Mesothelial cell of epicardium (in vitro differentiated cells): ENCODE data around the gene ENO1. TPM values are rescaled to one million over a fixed set of nuclear protein-coding genes. Genes with fewer than 3 reads are reported as not detected.

ENCODE experiments used
- DNase-seq, 2 experiments: peaks; one replicate each; pipeline ENCODE4 v3.0.0; 2021; ENCODE audit warnings: low spot score in 2 of 2; ENCODE audit not compliant: unreplicated experiment in 2 of 2
- H3K27ac Mint-ChIP-seq: 2 replicates; pipeline ENCODE4 v1.8.0; 2021; ENCODE audit warnings: mixed read lengths
- H3K27me3 Mint-ChIP-seq: 2 replicates; pipeline ENCODE4 v1.8.0; 2021; ENCODE audit warnings: low read depth, mixed read lengths
- H3K36me3 Mint-ChIP-seq: 2 replicates; pipeline ENCODE4 v1.8.0; 2021; ENCODE audit warnings: mixed read lengths
- H3K4me1 Mint-ChIP-seq: 2 replicates; pipeline ENCODE4 v1.8.0; 2021; ENCODE audit warnings: mixed read lengths
- H3K4me3 Mint-ChIP-seq: 2 replicates; pipeline ENCODE4 v1.8.0; 2021; ENCODE audit warnings: mild to moderate bottlenecking, moderate library complexity, mixed read lengths
- H3K9me3 Mint-ChIP-seq: 2 replicates; pipeline ENCODE4 v1.8.0; 2021; ENCODE audit warnings: mixed read lengths
- total RNA-seq: library from RNA; stranded (reverse); gene quantifications from 3 replicates; pipeline ENCODE4 v1.2.1, GENCODE V29; 2021
- TF ChIP-seq, protein P1 (sequence below): fragments of 200-600 bp; sonication (generic); IDR thresholded peaks from one replicate; pipeline ENCODE4 v1.5.0; 2021; ENCODE audit warnings: antibody characterized with exemption; ENCODE audit not compliant: unreplicated experiment

ENO1 gene
- total RNA-seq, 1 donor from 2014 or later: 1,030 TPM

DNA sequence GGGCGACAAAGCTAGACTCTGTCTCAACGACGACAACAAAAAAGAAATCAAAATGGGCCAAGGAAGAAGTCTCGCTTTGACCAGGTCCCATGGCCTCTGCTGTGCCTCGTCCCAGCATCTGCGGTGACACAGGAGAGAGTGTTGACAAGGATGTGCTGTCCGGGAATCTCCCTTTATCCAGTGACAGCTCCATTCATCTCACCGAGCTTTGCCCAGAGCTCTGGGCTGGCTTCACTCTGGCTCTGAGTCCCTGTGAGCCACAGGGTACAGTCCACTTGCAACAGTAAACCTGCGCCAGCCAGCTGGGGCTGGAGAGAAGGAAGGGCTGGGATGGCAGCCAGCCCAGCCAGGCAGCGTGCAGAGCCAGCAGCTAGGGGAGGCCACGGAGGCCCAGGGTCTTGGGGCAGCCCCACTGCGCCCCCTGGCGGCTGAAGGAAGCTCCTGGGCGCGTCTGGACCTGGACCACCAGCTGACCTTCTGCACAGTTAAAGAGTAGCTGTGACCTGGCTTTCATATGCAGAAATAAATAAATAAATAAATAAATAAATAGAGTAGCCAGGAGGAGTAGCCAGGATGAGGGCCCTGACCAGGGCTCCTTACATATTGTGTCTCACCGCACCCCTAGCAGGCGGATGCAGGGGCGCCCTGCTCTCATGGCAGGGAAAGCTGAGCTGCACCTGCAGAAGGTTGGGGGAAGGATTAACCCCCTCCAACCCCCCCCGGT is 29.7 kb downstream of the ENO1 start:
- Mint-ChIP-seq H3K27ac (no peak overlapping the region), H3K27me3 (peaks cover 2% of the 10 kb centered on the region), H3K9me3 (no peaks in the 10 kb centered on the region), H3K4me1 (peaks cover 18% of the 10 kb centered on the region), H3K4me3 (no peak overlapping the region), H3K36me3 (no peaks in the 10 kb centered on the region)
- peak; percentile 86 to 89 for DNase-seq
- TF ChIP-seq, protein P1, sequence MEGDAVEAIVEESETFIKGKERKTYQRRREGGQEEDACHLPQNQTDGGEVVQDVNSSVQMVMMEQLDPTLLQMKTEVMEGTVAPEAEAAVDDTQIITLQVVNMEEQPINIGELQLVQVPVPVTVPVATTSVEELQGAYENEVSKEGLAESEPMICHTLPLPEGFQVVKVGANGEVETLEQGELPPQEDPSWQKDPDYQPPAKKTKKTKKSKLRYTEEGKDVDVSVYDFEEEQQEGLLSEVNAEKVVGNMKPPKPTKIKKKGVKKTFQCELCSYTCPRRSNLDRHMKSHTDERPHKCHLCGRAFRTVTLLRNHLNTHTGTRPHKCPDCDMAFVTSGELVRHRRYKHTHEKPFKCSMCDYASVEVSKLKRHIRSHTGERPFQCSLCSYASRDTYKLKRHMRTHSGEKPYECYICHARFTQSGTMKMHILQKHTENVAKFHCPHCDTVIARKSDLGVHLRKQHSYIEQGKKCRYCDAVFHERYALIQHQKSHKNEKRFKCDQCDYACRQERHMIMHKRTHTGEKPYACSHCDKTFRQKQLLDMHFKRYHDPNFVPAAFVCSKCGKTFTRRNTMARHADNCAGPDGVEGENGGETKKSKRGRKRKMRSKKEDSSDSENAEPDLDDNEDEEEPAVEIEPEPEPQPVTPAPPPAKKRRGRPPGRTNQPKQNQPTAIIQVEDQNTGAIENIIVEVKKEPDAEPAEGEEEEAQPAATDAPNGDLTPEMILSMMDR: peak; percentile 88

DNA sequence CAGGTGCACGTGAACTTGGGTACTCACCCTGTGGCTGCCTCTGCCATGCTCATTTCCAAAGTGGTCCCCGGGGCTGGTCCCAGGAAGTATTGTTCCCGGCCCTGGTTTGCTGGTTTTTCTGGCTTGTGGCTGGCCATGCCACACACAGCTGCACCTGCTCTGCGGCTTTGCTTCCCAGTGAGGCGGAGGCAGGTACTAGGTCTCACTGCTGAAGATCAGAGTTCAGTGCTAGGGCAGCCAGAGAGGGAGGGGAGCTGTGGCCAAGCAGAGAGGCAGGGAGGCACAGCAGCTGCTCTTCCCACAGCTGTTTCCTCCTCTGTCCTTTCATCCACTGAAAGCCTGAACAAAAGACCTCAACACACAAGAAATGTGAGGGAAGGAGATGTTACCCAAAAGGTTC is 30.5 kb downstream of the ENO1 start:
- H3K4me1 Mint-ChIP-seq: peaks cover 18% of the 10 kb centered on the region
- no peak for DNase-seq
- peaks cover 2% of the 10 kb centered on the region for H3K27me3 Mint-ChIP-seq
- no peaks in the 10 kb centered on the region for H3K9me3 Mint-ChIP-seq
- TF ChIP-seq, protein P1: no peak
- no peak overlapping the region for H3K27ac Mint-ChIP-seq
- no peak overlapping the region for H3K4me3 Mint-ChIP-seq
- H3K36me3 Mint-ChIP-seq: no peaks in the 10 kb centered on the region

DNA sequence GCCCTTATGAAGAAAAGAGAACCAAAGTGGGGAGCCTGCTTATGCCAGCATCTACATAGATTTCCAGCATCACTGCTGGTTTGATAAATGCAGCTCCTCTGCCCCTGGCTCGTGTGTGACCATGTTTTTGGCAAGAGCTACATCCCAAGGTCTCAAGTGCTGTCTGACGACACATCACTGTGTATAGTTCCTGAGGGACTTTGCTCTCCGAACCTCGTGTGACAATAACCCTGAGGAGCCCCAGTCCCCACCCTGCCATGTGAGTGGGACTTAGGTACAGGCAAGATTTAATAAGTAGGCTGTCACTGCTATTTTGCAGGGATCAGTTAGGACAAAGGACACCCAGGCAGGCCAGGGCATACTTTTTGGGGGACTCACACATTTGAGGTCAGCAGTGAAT is 32.2 kb downstream of the ENO1 start:
- Mint-ChIP-seq H3K27me3 (peaks cover 2% of the 10 kb centered on the region), H3K4me3 (no peak overlapping the region), H3K27ac (no peak overlapping the region), H3K9me3 (no peaks in the 10 kb centered on the region), H3K36me3 (no peaks in the 10 kb centered on the region), H3K4me1 (peaks cover 18% of the 10 kb centered on the region)
- TF ChIP-seq, protein P1: no peak
- DNase-seq: no peak

DNA sequence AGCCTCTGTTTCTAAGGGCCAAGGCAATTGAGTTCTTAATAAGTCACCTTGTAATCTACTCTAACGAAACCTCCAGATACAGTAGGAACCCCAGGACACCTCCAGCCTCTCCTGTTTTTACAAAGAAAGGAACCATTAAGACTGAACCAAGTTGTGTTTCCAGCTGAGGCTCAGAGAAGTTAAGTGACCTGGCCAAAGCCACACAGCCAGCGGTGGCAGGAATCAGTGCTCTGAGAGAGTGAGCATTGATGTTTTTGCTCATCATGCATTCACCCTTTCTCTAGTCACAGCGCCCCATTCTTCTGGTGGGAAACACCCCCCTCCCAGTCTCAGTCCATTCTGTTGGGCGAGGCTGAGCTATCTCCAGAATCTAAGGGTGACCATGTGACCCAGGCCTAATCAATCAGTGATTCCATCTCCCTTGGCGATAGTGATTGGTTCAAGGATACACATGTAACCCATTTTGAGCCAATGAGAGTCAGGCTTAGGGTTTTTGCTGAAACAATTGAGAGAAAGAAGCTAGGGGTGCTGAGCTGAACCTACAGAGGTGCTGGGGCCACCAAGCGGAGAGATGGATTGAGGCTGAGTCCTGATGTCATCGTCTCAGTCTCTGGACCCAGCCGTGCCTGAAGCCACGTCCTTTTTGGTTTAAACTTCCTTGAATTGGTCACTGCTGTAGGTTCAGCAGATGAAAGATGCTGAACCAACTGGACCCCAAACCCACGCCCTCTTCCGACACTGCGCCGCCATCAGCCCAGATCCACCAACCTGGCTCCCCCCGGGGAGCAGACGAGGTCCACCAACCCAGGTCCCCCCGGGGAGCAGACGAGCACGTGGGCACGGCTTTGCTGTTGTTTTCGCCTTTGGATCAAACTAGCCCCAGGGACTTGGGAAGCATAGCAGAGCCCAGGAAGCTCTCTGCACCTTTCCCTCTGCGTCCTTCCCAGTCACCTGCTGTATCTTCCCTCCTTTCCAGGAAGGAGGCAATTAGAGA is 33.1 kb downstream of the ENO1 start:
- no peak overlapping the region for H3K27ac Mint-ChIP-seq
- DNase-seq: no peak
- peaks cover 2% of the 10 kb centered on the region for H3K27me3 Mint-ChIP-seq
- TF ChIP-seq, protein P1: no peak
- no peak overlapping the region for H3K4me3 Mint-ChIP-seq
- no peaks in the 10 kb centered on the region for H3K36me3 Mint-ChIP-seq
- H3K9me3 Mint-ChIP-seq: peaks cover under 1% of the 10 kb centered on the region
- H3K4me1 Mint-ChIP-seq: peaks cover 18% of the 10 kb centered on the region

DNA sequence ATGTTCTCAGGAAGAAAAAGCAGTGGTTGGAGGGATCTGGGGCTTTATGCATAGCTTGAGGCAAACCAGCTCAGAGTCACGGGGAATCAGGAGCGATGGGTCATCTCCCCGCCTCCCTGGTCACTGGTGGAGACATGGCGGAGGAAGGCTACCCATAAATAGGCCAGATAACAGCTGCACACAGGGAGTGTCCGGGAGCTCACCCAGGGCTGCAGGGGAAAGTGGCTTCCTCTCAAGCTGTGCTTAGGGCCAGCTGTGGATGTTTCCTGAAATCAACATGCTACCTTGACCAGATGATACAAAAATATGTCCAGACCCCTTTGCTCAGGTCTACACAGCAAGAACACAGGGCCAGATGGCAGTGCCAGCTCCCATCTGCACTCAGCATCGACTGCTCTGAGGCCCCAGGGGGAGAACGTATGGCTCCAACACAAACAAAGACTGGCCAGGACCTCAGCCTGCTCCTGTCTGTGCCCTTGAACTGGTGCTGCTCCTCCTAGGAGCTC is 33.9 kb downstream of the ENO1 start:
- Mint-ChIP-seq H3K4me1 (peaks cover 18% of the 10 kb centered on the region), H3K27me3 (peaks cover 2% of the 10 kb centered on the region), H3K9me3 (peaks cover 4% of the 10 kb centered on the region), H3K4me3 (no peak overlapping the region), H3K36me3 (no peaks in the 10 kb centered on the region), H3K27ac (no peak overlapping the region)
- TF ChIP-seq, protein P1: no peak
- DNase-seq: no peak
